GM20000 (cell line): ENCODE results near the gene LARGE1.
A peak's percentile ranks its signal among the peaks of the same experiment; 100 is the strongest.

ENCODE experiments used
- DNase-seq: peaks from one replicate; pipeline ENCODE4 v3.0.0; 2012; ENCODE audit warnings: low spot score
- CTCF ChIP-seq: IDR thresholded peaks from 2 replicates; pipeline ENCODE4 v1.5.1; 2012; ENCODE audit warnings: mild to moderate bottlenecking, control low read depth; ENCODE audit errors: extremely low read depth, missing control alignments

Gene LARGE1

GRCh38 chr22:33811208-33811607 is 109.1 kb downstream of the LARGE1 start:
- DNase-seq: no peak
- no peak for TF ChIP-seq CTCF

DNA sequence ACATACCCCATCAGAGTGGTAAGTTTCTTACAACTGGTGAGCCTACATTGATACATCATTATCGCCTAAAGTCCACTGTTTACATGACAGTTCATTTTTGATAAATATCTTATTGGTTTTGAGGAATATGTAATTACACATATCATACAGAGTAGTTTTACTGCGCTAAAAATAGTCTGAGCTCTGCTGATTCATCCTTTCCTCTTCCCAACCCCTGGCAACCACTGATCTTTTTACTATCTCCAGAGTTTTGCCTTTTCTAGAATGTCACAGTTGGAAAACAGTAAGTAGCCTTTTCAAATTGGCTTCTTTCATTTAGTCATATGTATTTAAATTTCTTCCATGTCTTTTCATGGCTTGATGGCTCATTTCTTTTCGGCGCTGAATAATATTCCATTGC is 112.8 kb downstream of the LARGE1 start:
- no peak for TF ChIP-seq CTCF
- DNase-seq: no peak

DNA sequence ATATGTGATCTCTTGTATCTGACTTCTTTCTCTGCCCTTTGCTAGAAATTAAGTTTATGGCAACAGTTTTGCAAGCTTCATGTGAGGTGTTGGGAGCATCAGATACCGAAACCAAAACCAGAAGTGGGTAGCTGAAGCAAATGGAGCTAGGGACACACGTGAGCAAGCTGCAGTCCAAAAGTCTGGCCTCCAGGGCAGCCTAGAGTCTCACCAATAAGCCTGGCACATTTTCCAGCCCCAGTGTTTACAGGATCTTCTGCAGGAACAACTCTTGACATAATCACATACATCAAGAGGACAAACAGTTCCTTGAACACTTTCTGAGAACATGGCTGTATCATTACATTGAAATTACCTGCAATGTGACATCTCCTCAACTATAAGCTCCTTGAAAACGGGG is 114.1 kb downstream of the LARGE1 start:
- no peak for TF ChIP-seq CTCF

GRCh38 chr22:33803371-33804282 is 116.6 kb downstream of the LARGE1 start:
- TF ChIP-seq CTCF: no peak

More for the DNA sequence above, 114.1 kb downstream of the LARGE1 start:
- DNase-seq: peak; percentile 41

GRCh38 chr22:33798401-33798800 is 121.9 kb downstream of the LARGE1 start:
- no peak for DNase-seq
- TF ChIP-seq CTCF: no peak

More at GRCh38 chr22:33803371-33804282, 116.6 kb downstream of the LARGE1 start:
- DNase-seq: no peak

DNA sequence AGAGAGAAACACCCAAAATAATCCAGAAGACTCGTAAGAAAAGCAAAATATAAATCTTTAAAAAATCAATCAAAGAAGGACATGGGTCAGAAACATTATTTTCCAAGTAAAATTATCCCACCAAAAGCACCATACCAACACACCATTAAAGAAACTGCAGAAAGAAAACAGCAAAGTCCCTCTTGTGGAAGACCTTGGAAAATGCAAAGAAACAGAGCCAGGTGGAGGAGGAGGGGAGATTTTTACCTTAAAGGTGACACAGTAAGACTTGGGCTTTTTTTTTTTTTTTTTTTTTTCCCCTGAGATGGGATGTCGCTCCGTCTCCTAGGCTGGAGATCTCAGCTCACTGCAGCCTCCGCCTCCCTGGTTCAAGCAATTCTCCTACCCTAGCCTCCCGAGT is 123.8 kb downstream of the LARGE1 start:
- DNase-seq: no peak
- TF ChIP-seq CTCF: no peak

GRCh38 chr22:33793475-33793874 is 126.8 kb downstream of the LARGE1 start:
- TF ChIP-seq CTCF: no peak
- DNase-seq: no peak
